Astrocyte (in vitro differentiated cells and primary cell): ENCODE data around the gene CIROP.

Source experiments
- CTCF ChIP-seq: IDR thresholded peaks from 2 replicates; pipeline ENCODE4 v1.5.1; 2011; ENCODE audit warnings: low read depth, mild to moderate bottlenecking, inconsistent platforms, low read length, moderate library complexity; ENCODE audit not compliant: insufficient read depth
- EZH2 ChIP-seq: IDR thresholded peaks from 2 replicates; pipeline ENCODE4 v1.6.1; 2012; ENCODE audit warnings: mild to moderate bottlenecking, low read length, inconsistent platforms; ENCODE audit not compliant: insufficient read depth

DNA sequence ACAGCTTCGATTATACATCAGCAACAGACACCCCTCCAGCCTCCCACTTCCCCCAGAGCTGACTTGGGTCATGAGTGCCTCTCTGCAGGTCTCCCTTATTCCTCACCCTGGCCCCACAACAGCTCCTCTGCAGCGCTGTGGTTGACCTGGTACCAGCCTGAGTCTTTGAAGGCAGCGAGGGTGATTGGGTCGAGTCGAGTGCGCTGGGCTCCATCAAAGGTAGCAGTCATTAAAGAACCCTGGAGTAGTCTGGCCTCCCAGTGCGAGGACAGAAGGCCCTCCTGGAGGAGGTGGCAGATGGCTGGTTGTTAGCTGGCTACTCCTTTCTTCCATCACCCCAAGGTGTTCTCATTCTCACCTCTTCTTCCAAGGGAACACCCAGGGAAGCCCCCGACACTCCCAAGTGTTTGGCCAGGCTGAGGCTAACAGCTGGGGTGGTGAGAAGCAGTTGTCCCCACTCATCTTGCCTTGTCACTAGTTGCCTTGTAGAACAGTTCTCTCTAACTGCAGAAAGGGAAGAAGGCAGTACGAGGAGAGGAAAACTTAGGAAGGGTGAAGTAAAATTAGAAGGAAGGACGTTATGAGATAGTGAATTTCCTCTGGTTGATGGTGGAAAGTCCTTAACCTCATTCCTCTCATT, 2.7 kb downstream of the CIROP start:
- no peak for TF ChIP-seq CTCF
- TF ChIP-seq EZH2: no peak
